Caco-2 (cell line): ENCODE data around the gene AGK. TPM values are rescaled to one million over a fixed set of nuclear protein-coding genes. Genes with fewer than 3 reads are reported as not detected.

Experiments used
- BruUV-seq: library from RNA; stranded (reverse); fragments of 400-500 nt; replicated peaks from 2 replicates; lab custom pipeline; 2021; lab: Mats Ljungman, UMichigan
- CTCF ChIA-PET: fragments of 300-600 bp; sonication (Branson Sonifier 250); formaldehyde crosslinking; loops from one replicate; lab custom pipeline; 2022; ENCODE audit warnings: antibody characterized with exemption; lab: Charles Lee
- POLR2A ChIA-PET: fragments of 300-600 bp; sonication (Branson Sonifier 250); formaldehyde crosslinking; loops from one replicate; lab custom pipeline; 2022; ENCODE audit warnings: antibody characterized with exemption; lab: Charles Lee
- DNase-seq, 2 experiments: peaks; one replicate each; pipeline versions ENCODE4 v3.0.0 to v3.0.0-alpha.2; 2020 to 2022
- H3K27me3 ChIP-seq: replicated peaks from 2 replicates; pipeline ENCODE4 v1.6.0; 2011; ENCODE audit warnings: low read length; ENCODE audit not compliant: control insufficient read depth, insufficient read depth
- H3K36me3 ChIP-seq: 2 replicates; pipeline ENCODE4 v1.5.1; 2011; ENCODE audit warnings: low read length; ENCODE audit not compliant: control insufficient read depth, insufficient read depth
- H3K4me1 ChIP-seq: fragments of 250-450 bp; sonication (Bioruptor Pico); 2 replicates; pipeline ENCODE4 v1.5.1; 2020; ENCODE audit warnings: mild to moderate bottlenecking
- H3K4me3 ChIP-seq: 2 replicates; pipeline ENCODE4 v1.5.1; 2011; ENCODE audit warnings: low read depth, mild to moderate bottlenecking, control low read depth, low read length
- H3K9me3 ChIP-seq: fragments of 250-450 bp; sonication (Bioruptor Pico); 2 replicates; pipeline ENCODE4 v1.5.1; 2020; ENCODE audit warnings: mild to moderate bottlenecking, moderate library complexity
- H3K27ac Mint-ChIP-seq: one replicate; pipeline ENCODE4 v1.8.0; 2022; ENCODE audit warnings: mixed read lengths; ENCODE audit not compliant: unreplicated experiment
- H3K27me3 Mint-ChIP-seq: one replicate; pipeline ENCODE4 v1.8.0; 2022; ENCODE audit warnings: mixed read lengths; ENCODE audit not compliant: insufficient read depth, unreplicated experiment
- H3K36me3 Mint-ChIP-seq: one replicate; pipeline ENCODE4 v1.8.0; 2022; ENCODE audit warnings: mild to moderate bottlenecking, mixed read lengths; ENCODE audit not compliant: insufficient read depth, unreplicated experiment
- H3K4me1 Mint-ChIP-seq: one replicate; pipeline ENCODE4 v1.8.0; 2022; ENCODE audit warnings: low read depth, mixed read lengths; ENCODE audit not compliant: unreplicated experiment
- H3K4me3 Mint-ChIP-seq: one replicate; pipeline ENCODE4 v1.8.0; 2022; ENCODE audit warnings: mild to moderate bottlenecking, moderate library complexity, mixed read lengths; ENCODE audit not compliant: unreplicated experiment
- H3K9me3 Mint-ChIP-seq: one replicate; pipeline ENCODE4 v1.8.0; 2022; ENCODE audit warnings: mixed read lengths; ENCODE audit not compliant: unreplicated experiment
- intact Hi-C: fragments of 100-400 bp; cut with micrococcal nuclease; formaldehyde crosslinking; loops from one replicate; pipeline ENCODE4 v1.10.0; 2022; ENCODE audit not compliant: unreplicated experiment
- total RNA-seq: library from RNA; stranded (reverse); gene quantifications from 2 replicates; pipeline ENCODE4 v1.2.3, GENCODE V29; 2022
- TF ChIP-seq, protein P1 (sequence below), 2 experiments: fragments of 200-600 bp in 1 of 2; IDR thresholded peaks; 1 replicate in 1 of 2; 2 replicates in 1 of 2; pipeline versions ENCODE4 v1.5.1 to v1.8.0; 2011 to 2022; ENCODE audit warnings: antibody characterized with exemption in 1 of 2, control low read depth in 1 of 2, inconsistent platforms in 1 of 2, low read depth in 1 of 2, low read length in 1 of 2, mild to moderate bottlenecking in 1 of 2, moderate library complexity in 1 of 2; ENCODE audit not compliant: insufficient read depth in 1 of 2, severe bottlenecking in 1 of 2, unreplicated experiment in 1 of 2

Gene AGK
- total RNA-seq, 1 experiment from 2014 or later = 32.3 TPM

DNA sequence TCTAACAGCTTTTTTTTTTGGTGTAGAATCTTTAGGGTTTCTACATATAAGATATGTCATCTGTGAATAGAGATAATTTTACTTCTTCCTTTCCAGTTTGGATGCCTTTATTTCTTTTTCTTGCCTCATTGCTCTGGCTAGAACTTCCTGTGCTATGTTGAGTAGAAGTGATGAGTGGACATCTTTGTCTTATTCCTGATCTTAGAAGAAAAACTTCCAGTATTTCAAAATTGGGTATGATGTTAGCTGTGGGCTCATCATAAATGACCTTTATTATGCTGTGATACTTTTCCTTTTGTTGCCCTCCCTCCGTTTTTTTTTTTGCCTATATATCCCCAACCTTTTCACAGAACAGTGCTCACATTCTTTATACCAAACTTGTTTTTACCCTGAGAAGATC, 8.8 kb downstream of the AGK start:
- Mint-ChIP-seq H3K27me3 (no peaks in the 10 kb centered on the region), H3K36me3 (peaks cover 15% of the 10 kb centered on the region), H3K4me1 (no peaks in the 10 kb centered on the region), H3K4me3 (no peak overlapping the region), H3K27ac (no peak overlapping the region), H3K9me3 (no peaks in the 10 kb centered on the region)
- ChIA-PET POLR2A (no interaction called here), CTCF (no interaction called here)
- TF ChIP-seq, protein P1, sequence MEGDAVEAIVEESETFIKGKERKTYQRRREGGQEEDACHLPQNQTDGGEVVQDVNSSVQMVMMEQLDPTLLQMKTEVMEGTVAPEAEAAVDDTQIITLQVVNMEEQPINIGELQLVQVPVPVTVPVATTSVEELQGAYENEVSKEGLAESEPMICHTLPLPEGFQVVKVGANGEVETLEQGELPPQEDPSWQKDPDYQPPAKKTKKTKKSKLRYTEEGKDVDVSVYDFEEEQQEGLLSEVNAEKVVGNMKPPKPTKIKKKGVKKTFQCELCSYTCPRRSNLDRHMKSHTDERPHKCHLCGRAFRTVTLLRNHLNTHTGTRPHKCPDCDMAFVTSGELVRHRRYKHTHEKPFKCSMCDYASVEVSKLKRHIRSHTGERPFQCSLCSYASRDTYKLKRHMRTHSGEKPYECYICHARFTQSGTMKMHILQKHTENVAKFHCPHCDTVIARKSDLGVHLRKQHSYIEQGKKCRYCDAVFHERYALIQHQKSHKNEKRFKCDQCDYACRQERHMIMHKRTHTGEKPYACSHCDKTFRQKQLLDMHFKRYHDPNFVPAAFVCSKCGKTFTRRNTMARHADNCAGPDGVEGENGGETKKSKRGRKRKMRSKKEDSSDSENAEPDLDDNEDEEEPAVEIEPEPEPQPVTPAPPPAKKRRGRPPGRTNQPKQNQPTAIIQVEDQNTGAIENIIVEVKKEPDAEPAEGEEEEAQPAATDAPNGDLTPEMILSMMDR (IDR thresholded peaks at IDR 0.05; ENCODE audit: insufficient read depth in 1 of 2, low read depth in 1 of 2, low read length in 1 of 2, severe bottlenecking in 1 of 2, unreplicated experiment in 1 of 2) = no peak
- Histone ChIP-seq H3K4me3 (no peak overlapping the region), H3K27me3 (no peaks in the 10 kb centered on the region), H3K4me1 (no peaks in the 10 kb centered on the region), H3K9me3 (no peaks in the 10 kb centered on the region; the same call in 1 of the 2 replicates), H3K36me3 (no peaks in the 10 kb centered on the region)
- no TSS peak for BruUV-seq
- intact Hi-C loops = no loop called here
- DNase-seq = no peak

GRCh38 chr7:141562036-141562435, 10.8 kb downstream of the AGK start:
- H3K36me3 ChIP-seq = no peaks in the 10 kb centered on the region
- H3K27ac Mint-ChIP-seq = no peak overlapping the region
- TF ChIP-seq, protein P1 (IDR thresholded peaks at IDR 0.05; ENCODE audit: insufficient read depth in 1 of 2, low read depth in 1 of 2, low read length in 1 of 2, severe bottlenecking in 1 of 2, unreplicated experiment in 1 of 2) = no peak
- no TSS peak for BruUV-seq
- ChIA-PET POLR2A (no interaction called here), CTCF (no interaction called here)
- H3K9me3 ChIP-seq = no peaks in the 10 kb centered on the region; the same call in 1 of the 2 replicates
- no peaks in the 10 kb centered on the region for H3K27me3 Mint-ChIP-seq
- peaks cover 21% of the 10 kb centered on the region for H3K36me3 Mint-ChIP-seq
- no peaks in the 10 kb centered on the region for H3K4me1 ChIP-seq
- no peak overlapping the region for H3K4me3 Mint-ChIP-seq
- DNase-seq = no peak
- H3K4me3 ChIP-seq = no peak overlapping the region
- no peaks in the 10 kb centered on the region for H3K9me3 Mint-ChIP-seq
- no peaks in the 10 kb centered on the region for H3K27me3 ChIP-seq
- intact Hi-C loops = no loop called here
- H3K4me1 Mint-ChIP-seq = no peaks in the 10 kb centered on the region

DNA sequence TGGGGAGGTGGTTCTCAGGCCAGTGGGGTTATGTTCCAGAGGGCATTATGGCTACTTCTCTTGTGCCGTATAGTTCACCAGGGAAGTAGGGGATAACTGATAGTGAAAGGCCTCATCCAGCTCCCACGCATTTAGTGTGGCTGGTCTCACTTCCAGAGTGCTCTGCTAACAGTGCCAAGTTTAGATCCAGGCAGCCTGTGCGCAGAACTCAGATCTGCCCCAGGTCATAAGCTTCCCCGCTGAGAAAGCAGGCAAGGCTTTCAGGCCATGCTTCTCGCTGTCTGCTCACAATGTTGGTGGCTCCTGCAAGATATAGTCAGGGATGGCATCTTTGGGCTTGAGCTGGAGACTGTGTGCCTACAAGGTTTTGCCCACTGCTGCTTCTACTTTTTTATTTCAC, 11.3 kb downstream of the AGK start:
- Histone ChIP-seq H3K36me3 (no peaks in the 10 kb centered on the region), H3K27me3 (no peaks in the 10 kb centered on the region), H3K9me3 (no peaks in the 10 kb centered on the region; the same call in 1 of the 2 replicates), H3K4me1 (no peaks in the 10 kb centered on the region), H3K4me3 (no peak overlapping the region)
- Mint-ChIP-seq H3K4me1 (no peaks in the 10 kb centered on the region), H3K27me3 (no peaks in the 10 kb centered on the region), H3K27ac (no peak overlapping the region), H3K4me3 (no peak overlapping the region), H3K36me3 (peaks cover 16% of the 10 kb centered on the region), H3K9me3 (no peaks in the 10 kb centered on the region)
- BruUV-seq = no TSS peak
- POLR2A ChIA-PET = no interaction called here
- TF ChIP-seq, protein P1 (IDR thresholded peaks at IDR 0.05; ENCODE audit: insufficient read depth in 1 of 2, low read depth in 1 of 2, low read length in 1 of 2, severe bottlenecking in 1 of 2, unreplicated experiment in 1 of 2) = no peak
- DNase-seq = no peak
- CTCF ChIA-PET = no interaction called here
- intact Hi-C loops = no loop called here
